Kidney glomerular epithelial cell (primary cell): ENCODE data around the gene VPS25.

Source experiments
- DNase-seq: peaks from one replicate; lab custom pipeline; 2025; lab: John Stamatoyannopoulos, UW

The VPS25 gene

GRCh38 chr17:42795465-42795864, 22.2 kb downstream of the VPS25 start:
- no peak for DNase-seq

GRCh38 chr17:42796066-42796758, 23.0 kb downstream of the VPS25 start:
- no peak for DNase-seq

GRCh38 chr17:42797067-42798007, 24.1 kb downstream of the VPS25 start:
- no peak for DNase-seq

GRCh38 chr17:42798011-42798382, 24.7 kb downstream of the VPS25 start:
- no peak for DNase-seq

- DNase-seq, result peak; percentile 79
These were observed 25.4 kb downstream of the VPS25 start, which contains the start of the genes CNTD1 and COA3 for GRCh38 chr17:42798383-42799380. CNTD1 (plus strand) TSS chr17:42798861; CDS start chr17:42799068, 207 bp downstream. COA3 (minus strand) TSS chr17:42798704; CDS start chr17:42798681, 23 bp downstream.

GRCh38 chr17:42803074-42803883, 30.0 kb downstream of the VPS25 start:
- no peak for DNase-seq

- no peak for DNase-seq
These were observed 31.7 kb downstream of the VPS25 start for GRCh38 chr17:42804918-42805367.

GRCh38 chr17:42806249-42806648, 33.0 kb downstream of the VPS25 start:
- no peak for DNase-seq

GRCh38 chr17:42809250-42809649, 36.0 kb downstream of the VPS25 start:
- peak; percentile 33 for DNase-seq

GRCh38 chr17:42814633-42815399, 41.6 kb downstream of the VPS25 start:
- no peak for DNase-seq

GRCh38 chr17:42817866-42818265, 44.6 kb downstream of the VPS25 start:
- DNase-seq, result no peak

- no peak for DNase-seq
These were observed 45.1 kb downstream of the VPS25 start for GRCh38 chr17:42818379-42818778.

GRCh38 chr17:42819939-42820535, 46.8 kb downstream of the VPS25 start:
- peak; percentile 56 for DNase-seq

- DNase-seq, result no peak
These were observed 47.9 kb downstream of the VPS25 start for GRCh38 chr17:42821176-42821575.

- DNase-seq, result no peak
These were observed 54.2 kb downstream of the VPS25 start for GRCh38 chr17:42827472-42827871.
